Colonic mucosa (tissue), 4 donors: ENCODE data around the gene UQCR11. TPM values are rescaled to one million over a fixed set of nuclear protein-coding genes. Genes with fewer than 3 reads are reported as not detected.

Source experiments
- DNase-seq: peaks from one replicate; pipeline ENCODE4 v3.0.0-alpha.2; 2020
- H3K27ac ChIP-seq: fragments of 200-600 bp; one replicate; pipeline ENCODE4 v1.8.0; 2021
- H3K27me3 ChIP-seq: fragments of 200-600 bp; one replicate; pipeline ENCODE4 v1.8.0; 2021
- H3K36me3 ChIP-seq: fragments of 200-600 bp; one replicate; pipeline ENCODE4 v1.8.0; 2021
- H3K4me1 ChIP-seq: fragments of 200-600 bp; one replicate; pipeline ENCODE4 v1.8.0; 2021; ENCODE audit warnings: mild to moderate bottlenecking
- H3K4me3 ChIP-seq: fragments of 200-600 bp; one replicate; pipeline ENCODE4 v1.8.0; 2021
- H3K9ac ChIP-seq, 2 donors: one replicate each; pipeline ENCODE4 v1.7.0; 2013; ENCODE audit warnings: control low read depth in 2 of 2, low read depth in 2 of 2, low read length in 2 of 2
- H3K9me3 ChIP-seq: fragments of 200-600 bp; one replicate; pipeline ENCODE4 v1.8.0; 2021
- intact Hi-C: fragments of 100-400 bp; cut with DNase I; formaldehyde crosslinking; loops from one replicate; pipeline ENCODE4 v1.14.1; 2022
- total RNA-seq, 2 donors: library from RNA; stranded (reverse); fragmentation: NEBNext Ultra II Directional in 1 of 2; extraction: Animal tissue kit (Norgen Biotek cat#: 25700) in 1 of 2; gene quantifications; one replicate each; pipeline ENCODE4 v1.2.1, GENCODE V29; 2021
- TF ChIP-seq, protein P1 (sequence below): fragments of 200-600 bp; IDR thresholded peaks from one replicate; pipeline ENCODE4 v1.8.0; 2022; ENCODE audit warnings: antibody characterized with exemption, mild to moderate bottlenecking
- donor health status: healthy.
- donor health status: DM: no; HTN: no; CAD: no.
- donor health status: DM: no; HTN: no; CAD: no.

The UQCR11 gene
- total RNA-seq, 2 donors from 2014 or later: 325 to 336 TPM

DNA sequence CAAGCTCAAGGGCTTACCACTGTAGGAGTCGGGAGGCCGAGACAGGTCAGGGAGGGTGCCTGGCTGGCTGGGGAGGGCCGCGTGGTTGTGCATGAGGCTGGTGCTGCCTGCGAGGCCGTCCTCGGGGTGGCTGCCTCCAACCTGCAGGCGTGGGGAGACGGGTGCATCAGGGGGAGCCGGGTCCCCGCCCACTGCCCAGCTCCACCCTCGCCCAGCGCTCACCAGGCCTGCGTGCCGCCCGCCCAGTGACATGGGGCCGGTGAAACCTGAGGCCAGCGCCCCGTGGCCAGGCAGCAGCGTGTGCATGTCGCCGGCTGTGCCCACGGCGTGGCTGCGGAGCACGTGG lies 13.8 kb upstream of the UQCR11 start:
- intact Hi-C loops: loop anchor here (5.0 kb wide), 1 partner anchor 33 kb away; the partner anchor contains the start of gene TCF3
- DNase-seq: no peak
- Histone ChIP-seq H3K9ac (no peak overlapping the region), H3K9me3 (no peaks in the 10 kb centered on the region), H3K36me3 (peaks cover 4% of the 10 kb centered on the region), H3K27ac (no peak overlapping the region), H3K27me3 (no peaks in the 10 kb centered on the region), H3K4me3 (no peak overlapping the region), H3K4me1 (no peaks in the 10 kb centered on the region)
- TF ChIP-seq, protein P1, sequence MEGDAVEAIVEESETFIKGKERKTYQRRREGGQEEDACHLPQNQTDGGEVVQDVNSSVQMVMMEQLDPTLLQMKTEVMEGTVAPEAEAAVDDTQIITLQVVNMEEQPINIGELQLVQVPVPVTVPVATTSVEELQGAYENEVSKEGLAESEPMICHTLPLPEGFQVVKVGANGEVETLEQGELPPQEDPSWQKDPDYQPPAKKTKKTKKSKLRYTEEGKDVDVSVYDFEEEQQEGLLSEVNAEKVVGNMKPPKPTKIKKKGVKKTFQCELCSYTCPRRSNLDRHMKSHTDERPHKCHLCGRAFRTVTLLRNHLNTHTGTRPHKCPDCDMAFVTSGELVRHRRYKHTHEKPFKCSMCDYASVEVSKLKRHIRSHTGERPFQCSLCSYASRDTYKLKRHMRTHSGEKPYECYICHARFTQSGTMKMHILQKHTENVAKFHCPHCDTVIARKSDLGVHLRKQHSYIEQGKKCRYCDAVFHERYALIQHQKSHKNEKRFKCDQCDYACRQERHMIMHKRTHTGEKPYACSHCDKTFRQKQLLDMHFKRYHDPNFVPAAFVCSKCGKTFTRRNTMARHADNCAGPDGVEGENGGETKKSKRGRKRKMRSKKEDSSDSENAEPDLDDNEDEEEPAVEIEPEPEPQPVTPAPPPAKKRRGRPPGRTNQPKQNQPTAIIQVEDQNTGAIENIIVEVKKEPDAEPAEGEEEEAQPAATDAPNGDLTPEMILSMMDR: no peak

DNA sequence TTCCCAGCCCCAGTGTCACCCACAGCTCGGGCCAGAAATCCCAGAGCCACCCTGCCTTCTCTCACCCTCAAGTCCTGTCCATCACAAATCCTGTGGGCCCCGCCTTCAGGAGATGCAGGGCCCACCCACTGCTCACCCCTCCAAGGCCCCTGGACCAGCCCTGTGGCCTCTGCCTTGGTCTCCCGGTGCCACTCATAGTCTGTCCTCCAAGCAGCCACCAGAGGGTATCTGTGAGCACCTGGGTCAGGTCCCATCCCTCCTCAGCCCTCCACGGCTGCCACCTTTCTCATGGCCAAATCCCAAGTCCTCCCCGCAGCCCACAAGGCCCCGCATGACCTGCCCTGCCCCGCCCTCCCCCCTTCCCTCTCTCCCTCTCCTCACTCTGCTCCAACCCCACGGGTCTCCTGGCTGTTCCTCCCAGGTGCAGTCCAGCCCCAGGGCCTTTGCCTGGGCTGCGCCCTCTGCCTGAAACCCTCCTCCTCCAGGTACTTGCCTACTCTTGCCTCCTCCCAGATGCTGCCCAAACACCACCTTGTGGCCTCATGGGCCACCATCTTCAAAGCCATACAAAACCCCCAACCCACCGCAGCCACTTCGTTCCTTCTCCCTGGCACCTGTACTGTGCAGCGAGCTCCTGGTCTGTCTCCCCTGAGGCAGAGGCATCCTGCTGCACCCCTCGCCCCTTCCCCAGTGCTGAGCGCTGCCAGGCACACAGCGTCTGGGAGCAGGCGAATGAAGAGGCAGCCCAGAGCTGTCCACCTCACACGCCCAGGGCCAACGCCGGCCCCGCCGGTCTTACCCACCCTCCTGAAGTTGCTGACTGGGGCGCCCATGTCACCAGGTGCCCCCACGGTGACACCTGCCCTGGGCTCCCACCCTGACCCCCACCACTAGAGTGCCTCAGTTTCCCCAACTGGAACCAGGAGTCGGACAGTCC lies 13.2 kb upstream of the UQCR11 start:
- H3K9ac ChIP-seq: no peak overlapping the region
- TF ChIP-seq, protein P1: peak; percentile 32
- no peaks in the 10 kb centered on the region for H3K9me3 ChIP-seq
- no peak overlapping the region for H3K4me3 ChIP-seq
- H3K36me3 ChIP-seq: peaks cover 4% of the 10 kb centered on the region
- H3K27me3 ChIP-seq: no peaks in the 10 kb centered on the region
- no peaks in the 10 kb centered on the region for H3K4me1 ChIP-seq
- intact Hi-C loops: loop anchor here (5.0 kb wide), 1 partner anchor 34 kb away; the partner anchor contains the start of gene TCF3
- peak; percentile 51 for DNase-seq
- H3K27ac ChIP-seq: no peak overlapping the region

DNA sequence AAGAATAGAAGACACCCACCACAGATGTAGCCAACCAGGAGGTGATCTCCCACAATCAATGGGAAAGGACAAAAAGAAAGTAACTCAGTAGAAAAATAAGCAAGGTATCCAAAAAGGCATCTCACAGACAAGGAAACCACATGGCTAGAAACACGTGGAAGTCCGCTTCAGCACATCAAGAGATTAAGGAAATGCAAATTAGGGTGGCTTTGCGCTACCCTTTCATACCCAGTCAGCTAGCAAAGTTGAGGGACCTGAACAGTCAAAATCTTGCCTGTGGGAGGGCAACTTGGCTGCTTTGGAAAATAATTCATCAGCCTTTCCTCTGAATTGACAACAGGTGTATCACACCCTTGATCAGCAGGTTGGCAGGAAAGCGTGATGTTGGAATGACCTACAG lies 11.6 kb upstream of the UQCR11 start:
- DNase-seq: no peak
- Histone ChIP-seq H3K4me3 (no peak overlapping the region), H3K9me3 (no peaks in the 10 kb centered on the region), H3K36me3 (peaks cover 4% of the 10 kb centered on the region), H3K4me1 (no peaks in the 10 kb centered on the region), H3K27me3 (no peaks in the 10 kb centered on the region), H3K9ac (no peak overlapping the region), H3K27ac (no peak overlapping the region)
- TF ChIP-seq, protein P1: no peak
- intact Hi-C loops: loop anchor here (5.0 kb wide), 1 partner anchor 35 kb away; the partner anchor contains the start of gene TCF3

DNA sequence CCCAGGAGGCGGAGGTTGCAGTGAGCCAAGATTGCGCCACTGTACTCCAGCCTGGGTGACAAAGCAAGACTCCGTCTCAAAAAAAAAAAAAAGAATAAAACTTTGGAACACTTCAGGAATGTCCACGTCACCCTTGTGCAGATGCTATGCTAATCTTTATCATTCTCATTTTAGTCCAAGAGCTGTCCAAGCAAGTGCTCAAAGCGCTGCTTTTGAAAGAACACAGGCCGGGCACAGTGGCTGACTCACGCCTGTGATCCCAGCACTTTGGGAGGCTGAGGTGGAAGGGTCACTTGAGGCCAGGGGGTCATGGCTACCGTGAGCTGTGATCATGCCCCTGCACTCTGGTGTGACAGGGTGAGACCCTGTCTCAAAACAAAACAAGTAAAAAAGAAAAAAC lies 11.1 kb upstream of the UQCR11 start:
- Histone ChIP-seq H3K27me3 (no peaks in the 10 kb centered on the region), H3K27ac (no peak overlapping the region), H3K4me3 (no peak overlapping the region), H3K36me3 (peaks cover 4% of the 10 kb centered on the region), H3K9ac (no peak overlapping the region), H3K4me1 (no peaks in the 10 kb centered on the region), H3K9me3 (no peaks in the 10 kb centered on the region)
- DNase-seq: no peak
- TF ChIP-seq, protein P1: no peak
- intact Hi-C loops: loop anchor here (5.0 kb wide), 1 partner anchor 36 kb away; the partner anchor contains the start of gene TCF3

DNA sequence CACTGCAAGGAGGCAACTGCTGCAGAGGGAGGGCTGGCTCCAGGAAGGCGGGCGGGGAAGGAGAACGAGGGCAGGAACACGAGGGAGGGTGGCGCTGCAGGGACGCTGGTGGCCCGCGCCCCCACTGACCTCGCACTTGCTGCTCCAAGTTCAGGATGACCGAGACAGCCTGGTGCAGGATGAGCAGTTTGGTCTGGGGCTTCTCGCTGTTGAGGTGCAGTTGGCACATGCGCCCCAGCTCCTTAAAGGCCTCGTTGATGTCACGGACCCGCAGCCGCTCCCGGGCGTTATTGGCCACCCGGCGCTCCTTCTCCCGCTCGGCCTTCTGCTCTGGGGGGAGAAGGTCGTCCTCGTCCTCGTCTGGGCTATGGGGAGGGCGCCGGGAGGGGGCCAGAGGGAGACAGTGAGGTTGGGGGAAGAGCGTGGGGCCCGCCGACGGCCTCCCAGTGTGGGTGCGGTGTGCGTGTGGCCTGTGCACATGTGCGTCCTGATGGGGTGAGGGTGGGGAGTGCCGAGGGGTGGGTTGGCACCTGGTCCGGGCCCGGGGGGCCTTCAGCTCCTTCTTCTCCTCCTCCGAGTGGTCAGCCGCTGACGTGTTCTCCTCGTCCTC lies 10.0 kb upstream of the UQCR11 start:
- intact Hi-C loops: loop anchor here (5.0 kb wide), 1 partner anchor 37 kb away; the partner anchor contains the start of gene TCF3
- peaks cover 4% of the 10 kb centered on the region for H3K36me3 ChIP-seq
- H3K4me3 ChIP-seq: no peak overlapping the region
- H3K4me1 ChIP-seq: no peaks in the 10 kb centered on the region
- H3K27ac ChIP-seq: no peak overlapping the region
- H3K9ac ChIP-seq: no peak overlapping the region
- no peaks in the 10 kb centered on the region for H3K27me3 ChIP-seq
- no peak for DNase-seq
- TF ChIP-seq, protein P1: no peak
- H3K9me3 ChIP-seq: no peaks in the 10 kb centered on the region
